Ishikawa (cell line): Measurements from ENCODE around the gene TRABD2A.

ENCODE experiments used
- EGR1 ChIP-seq: IDR thresholded peaks from 2 replicates; pipeline ENCODE4 v1.6.1; 2012
- EP300 ChIP-seq: IDR thresholded peaks from 2 replicates; pipeline ENCODE4 v1.6.1; 2012; ENCODE audit warnings: borderline replicate concordance
- ZBTB7A ChIP-seq: IDR thresholded peaks from 2 replicates; pipeline ENCODE4 v1.6.1; 2012; ENCODE audit warnings: low read depth

DNA sequence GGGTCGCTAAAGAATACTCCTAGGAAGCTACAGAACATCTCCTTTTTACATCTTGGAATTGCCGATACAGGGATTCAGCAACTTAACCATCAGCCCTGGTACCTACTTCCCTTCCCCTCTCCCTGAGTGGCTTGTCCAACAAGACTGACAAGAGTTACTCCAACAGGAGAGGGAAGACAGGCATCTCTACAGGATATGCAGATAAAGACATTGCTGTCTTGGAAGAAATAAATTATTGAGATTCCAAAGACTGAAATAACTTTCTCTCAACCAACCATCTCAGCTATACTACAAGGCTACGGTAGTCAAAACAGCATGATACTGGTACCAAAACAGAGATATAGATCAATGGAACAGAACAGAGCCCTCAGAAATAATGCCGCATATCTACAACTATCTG is 87.2 kb downstream of the TRABD2A start:
- TF ChIP-seq ZBTB7A (no peak), EP300 (no peak), EGR1 (no peak)
